DND-41 (cell line): ENCODE measurements around the gene LRRC47.

Experiments used
- EZH2 ChIP-seq: IDR thresholded peaks from 3 replicates; pipeline ENCODE4 v1.6.1; 2012; ENCODE audit warnings: borderline replicate concordance, low read depth, mild to moderate bottlenecking, moderate library complexity, low read length, inconsistent platforms; ENCODE audit not compliant: severe bottlenecking
- TF ChIP-seq, protein P1 (sequence below): IDR thresholded peaks from 2 replicates; pipeline ENCODE4 v1.5.1; 2012; ENCODE audit warnings: borderline replicate concordance, low read length, moderate library complexity, mild to moderate bottlenecking; ENCODE audit not compliant: poor library complexity, severe bottlenecking; ENCODE audit errors: extremely low read depth

DNA sequence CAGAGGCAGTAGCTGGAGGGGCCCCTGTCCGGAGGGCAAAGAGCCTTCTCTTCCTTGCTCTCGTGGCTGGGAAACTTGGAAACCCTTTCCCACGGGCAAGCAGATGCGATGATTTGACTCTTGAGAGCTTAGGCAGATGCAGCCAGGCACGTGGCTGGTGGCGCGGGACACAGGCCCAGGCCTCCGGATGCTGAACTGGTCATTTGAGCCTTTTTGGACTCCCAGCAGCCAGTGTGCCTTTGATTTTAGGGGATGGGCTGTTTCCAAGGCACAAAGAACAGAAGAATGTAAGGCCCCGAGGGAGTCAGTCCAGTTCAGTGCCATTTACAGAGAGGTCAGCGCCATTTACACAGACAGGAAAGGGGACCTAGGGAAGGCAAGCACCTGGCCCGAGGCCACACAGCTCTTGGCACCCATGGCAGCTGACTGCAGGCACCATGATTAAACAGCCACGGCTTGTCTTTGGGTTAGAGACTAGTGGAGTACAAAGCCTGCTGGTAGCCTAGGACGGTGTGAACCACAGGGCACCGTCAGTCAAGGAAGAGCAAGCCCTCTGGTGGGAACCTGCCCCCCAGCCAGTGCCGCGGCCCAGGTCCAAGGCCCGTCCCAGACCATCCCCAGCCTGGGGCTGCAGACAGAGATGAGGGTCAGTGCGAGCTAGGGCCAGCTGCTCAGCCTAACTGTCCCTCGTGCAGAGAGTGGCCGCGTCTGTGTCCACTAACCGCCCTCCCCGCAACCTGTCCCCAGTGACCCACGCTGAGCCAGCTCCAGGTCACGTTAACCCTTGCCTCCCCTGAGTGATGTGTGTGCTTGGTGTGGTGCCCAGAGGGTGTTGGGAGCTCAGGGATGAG is 64.5 kb downstream of the LRRC47 start:
- TF ChIP-seq, protein P1, sequence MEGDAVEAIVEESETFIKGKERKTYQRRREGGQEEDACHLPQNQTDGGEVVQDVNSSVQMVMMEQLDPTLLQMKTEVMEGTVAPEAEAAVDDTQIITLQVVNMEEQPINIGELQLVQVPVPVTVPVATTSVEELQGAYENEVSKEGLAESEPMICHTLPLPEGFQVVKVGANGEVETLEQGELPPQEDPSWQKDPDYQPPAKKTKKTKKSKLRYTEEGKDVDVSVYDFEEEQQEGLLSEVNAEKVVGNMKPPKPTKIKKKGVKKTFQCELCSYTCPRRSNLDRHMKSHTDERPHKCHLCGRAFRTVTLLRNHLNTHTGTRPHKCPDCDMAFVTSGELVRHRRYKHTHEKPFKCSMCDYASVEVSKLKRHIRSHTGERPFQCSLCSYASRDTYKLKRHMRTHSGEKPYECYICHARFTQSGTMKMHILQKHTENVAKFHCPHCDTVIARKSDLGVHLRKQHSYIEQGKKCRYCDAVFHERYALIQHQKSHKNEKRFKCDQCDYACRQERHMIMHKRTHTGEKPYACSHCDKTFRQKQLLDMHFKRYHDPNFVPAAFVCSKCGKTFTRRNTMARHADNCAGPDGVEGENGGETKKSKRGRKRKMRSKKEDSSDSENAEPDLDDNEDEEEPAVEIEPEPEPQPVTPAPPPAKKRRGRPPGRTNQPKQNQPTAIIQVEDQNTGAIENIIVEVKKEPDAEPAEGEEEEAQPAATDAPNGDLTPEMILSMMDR = no peak
- no peak for TF ChIP-seq EZH2
